SK-N-SH (cell line): ENCODE measurements around the gene BBLN. TPM values are rescaled to one million over a fixed set of nuclear protein-coding genes. Genes with fewer than 3 reads are reported as not detected.
A peak's percentile ranks its signal among the peaks of the same experiment; 100 is the strongest.

Experiments
- CTCF ChIA-PET: fragments of 300-600, 350-600 bp; formaldehyde crosslinking; extraction: SDS; loops from one replicate; lab custom pipeline; 2021; lab: Yijun Ruan, JAX
- POLR2A ChIA-PET: fragments of 350-600 bp; sonication (Branson Sonifier 250); formaldehyde crosslinking; extraction: SDS; loops from one replicate; lab custom pipeline; 2020; ENCODE audit warnings: antibody characterized with exemption, inconsistent platforms; lab: Yijun Ruan, JAX
- DNase-seq: peaks from one replicate; pipeline ENCODE4 v3.0.0; 2012
- H2AFZ ChIP-seq: fragments of 200-600 bp; sonication (generic); 2 replicates; pipeline ENCODE4 v1.8.1; 2016; ENCODE audit warnings: antibody characterized with exemption, mild to moderate bottlenecking, low read depth
- H3F3A ChIP-seq: fragments of 200-600 bp; sonication (generic); replicated peaks from 2 replicates; pipeline ENCODE3; 2016; ENCODE audit warnings: antibody characterized with exemption, mild to moderate bottlenecking; ENCODE audit not compliant: insufficient read depth
- H3K27ac ChIP-seq, 2 experiments: fragments of 200-500 bp in 1 of 2; fragments of 200-600 bp in 1 of 2; sonication (Bioruptor generic) in 1 of 2; sonication (generic), shearing (Covaris generic) in 1 of 2; 2 replicates each; pipeline versions ENCODE4 v1.5.1 to v1.6.1; 2014 to 2016; ENCODE audit warnings: low read depth in 2 of 2, inconsistent platforms in 1 of 2, low read length in 1 of 2, mild to moderate bottlenecking in 1 of 2, mixed read lengths in 1 of 2
- H3K27me3 ChIP-seq: fragments of 200-600 bp; sonication (generic), shearing (Covaris generic); 2 replicates; pipeline ENCODE4 v1.6.1; 2016; ENCODE audit warnings: mixed run types; ENCODE audit not compliant: insufficient read depth
- H3K36me3 ChIP-seq, 2 experiments: fragments of 200-500 bp in 1 of 2; fragments of 200-600 bp in 1 of 2; sonication (Bioruptor generic) in 1 of 2; sonication (generic) in 1 of 2; replicated peaks in 1 of 2; 2 replicates each; pipeline versions ENCODE3 to v1.5.1; 2014 to 2016; ENCODE audit warnings: low read length in 1 of 2, mild to moderate bottlenecking in 1 of 2; ENCODE audit not compliant: insufficient read depth in 2 of 2, control insufficient read depth in 1 of 2
- H3K4me1 ChIP-seq, 2 experiments: fragments of 200-500 bp in 1 of 2; fragments of 200-600 bp in 1 of 2; sonication (Bioruptor generic) in 1 of 2; sonication (generic), shearing (Covaris generic) in 1 of 2; 2 replicates each; pipeline versions ENCODE4 v1.5.1 to v1.6.1; 2014 to 2016; ENCODE audit warnings: low read depth in 1 of 2, low read length in 1 of 2, mixed run types in 1 of 2; ENCODE audit not compliant: insufficient read depth in 2 of 2, control insufficient read depth in 1 of 2
- H3K4me2 ChIP-seq: fragments of 200-600 bp; sonication (generic), shearing (Covaris generic); 2 replicates; pipeline ENCODE4 v1.6.1; 2017; ENCODE audit warnings: mixed run types
- H3K4me3 ChIP-seq, 2 experiments: fragments of 200-500 bp in 1 of 2; fragments of 200-600 bp in 1 of 2; sonication (Bioruptor generic) in 1 of 2; sonication (generic), shearing (Covaris generic) in 1 of 2; 2 replicates each; pipeline versions ENCODE4 v1.5.1 to v1.8.1; 2014 to 2016; ENCODE audit warnings: low read depth in 2 of 2, inconsistent platforms in 1 of 2, low read length in 1 of 2, mild to moderate bottlenecking in 1 of 2, mixed read lengths in 1 of 2, moderate library complexity in 1 of 2
- H3K79me2 ChIP-seq: fragments of 200-600 bp; sonication (generic); 2 replicates; pipeline ENCODE4 v1.8.1; 2017; ENCODE audit warnings: mild to moderate bottlenecking; ENCODE audit not compliant: insufficient read depth
- H3K9ac ChIP-seq: fragments of 200-600 bp; sonication (generic); 2 replicates; pipeline ENCODE4 v1.6.1; 2017; ENCODE audit warnings: mixed run types
- H3K9me2 ChIP-seq: fragments of 200-600 bp; sonication (generic); 2 replicates; pipeline ENCODE4 v1.6.1; 2017; ENCODE audit warnings: mixed run types
- H3K9me3 ChIP-seq: fragments of 200-600 bp; sonication (generic); 2 replicates; pipeline ENCODE4 v1.6.1; 2017; ENCODE audit warnings: mixed run types, mild to moderate bottlenecking, moderate library complexity
- H4K20me1 ChIP-seq: fragments of 200-600 bp; sonication (generic); 2 replicates; pipeline ENCODE4 v1.6.1; 2017; ENCODE audit warnings: mild to moderate bottlenecking, mixed run types; ENCODE audit not compliant: insufficient read depth
- CHD2 ChIP-seq: fragments of 150-350 bp; IDR thresholded peaks from 2 replicates; pipeline ENCODE4 v1.6.1; 2018; ENCODE audit warnings: low read length; ENCODE audit not compliant: partially characterized antibody
- EP300 ChIP-seq, 2 experiments: IDR thresholded peaks; 2 replicates each; pipeline versions ENCODE4 v1.4.0 to v1.6.1; 2012; ENCODE audit warnings: borderline replicate concordance in 1 of 2, low read depth in 1 of 2, low read length in 1 of 2
- FOSL2 ChIP-seq: IDR thresholded peaks from 2 replicates; pipeline ENCODE4 v1.4.0; 2012; ENCODE audit warnings: low read depth, mild to moderate bottlenecking, moderate library complexity, borderline replicate concordance
- GABPA ChIP-seq: IDR thresholded peaks from 2 replicates; pipeline ENCODE4 v1.4.0; 2012; ENCODE audit warnings: low read depth, mild to moderate bottlenecking
- JUND ChIP-seq: IDR thresholded peaks from 2 replicates; pipeline ENCODE4 v1.4.0; 2012
- MEF2A ChIP-seq: IDR thresholded peaks from 2 replicates; pipeline ENCODE4 v1.4.0; 2012; ENCODE audit warnings: low read depth, borderline replicate concordance
- NFIC ChIP-seq: IDR thresholded peaks from 2 replicates; pipeline ENCODE4 v1.4.0; 2012; ENCODE audit warnings: borderline replicate concordance
- NRF1 ChIP-seq: IDR thresholded peaks from 2 replicates; pipeline ENCODE4 v1.6.1; 2012; ENCODE audit warnings: low read depth, mild to moderate bottlenecking, low read length
- RCOR1 ChIP-seq: fragments of 150-350 bp; IDR thresholded peaks from 2 replicates; pipeline ENCODE4 v1.6.1; 2017; ENCODE audit warnings: antibody characterized with exemption, low read length
- SMC3 ChIP-seq: IDR thresholded peaks from 2 replicates; pipeline ENCODE4 v1.6.1; 2012; ENCODE audit warnings: low read depth, low read length, improper control_type of control experiment
- YY1 ChIP-seq: IDR thresholded peaks from 2 replicates; pipeline ENCODE4 v1.4.0; 2012; ENCODE audit warnings: low read depth, mild to moderate bottlenecking
- WGBS: methylation state at CpG from one replicate; pipeline ENCODE4 v1.1.6; 2017; ENCODE audit warnings: low lambda C conversion rate; 5-methylcytosine and 5-hydroxymethylcytosine counted together
- polyA plus RNA-seq, 3 experiments: library from polyadenylated mRNA; depleted of rRNA; stranded (reverse); fragments of >200 nt; gene quantifications; 2 replicates each; pipeline ENCODE4 v1.2.3, GENCODE V29; 2012
- TF ChIP-seq, protein P1 (sequence below): fragments of 150-350 bp; IDR thresholded peaks from 2 replicates; pipeline ENCODE4 v1.6.1; 2017; ENCODE audit warnings: antibody characterized with exemption, low read length, low read depth, borderline replicate concordance
- TF ChIP-seq, protein P2 (sequence below): IDR thresholded peaks from 2 replicates; pipeline ENCODE4 v1.4.0; 2012; ENCODE audit warnings: low read depth
- TF ChIP-seq, protein P3 (sequence below): IDR thresholded peaks from 2 replicates; pipeline ENCODE4 v1.4.0; 2012; ENCODE audit warnings: low read depth, borderline replicate concordance
- TF ChIP-seq, protein P4 (sequence below): IDR thresholded peaks from 2 replicates; pipeline ENCODE4 v1.6.1; 2012; ENCODE audit warnings: mild to moderate bottlenecking, low read depth, low read length, moderate library complexity
- TF ChIP-seq, protein P5 (sequence below): IDR thresholded peaks from 2 replicates; pipeline ENCODE4; 2012

Gene BBLN
- polyA plus RNA-seq, 1 of the 3 experiments (the other 2 are of a cell fraction): 109 TPM

DNA sequence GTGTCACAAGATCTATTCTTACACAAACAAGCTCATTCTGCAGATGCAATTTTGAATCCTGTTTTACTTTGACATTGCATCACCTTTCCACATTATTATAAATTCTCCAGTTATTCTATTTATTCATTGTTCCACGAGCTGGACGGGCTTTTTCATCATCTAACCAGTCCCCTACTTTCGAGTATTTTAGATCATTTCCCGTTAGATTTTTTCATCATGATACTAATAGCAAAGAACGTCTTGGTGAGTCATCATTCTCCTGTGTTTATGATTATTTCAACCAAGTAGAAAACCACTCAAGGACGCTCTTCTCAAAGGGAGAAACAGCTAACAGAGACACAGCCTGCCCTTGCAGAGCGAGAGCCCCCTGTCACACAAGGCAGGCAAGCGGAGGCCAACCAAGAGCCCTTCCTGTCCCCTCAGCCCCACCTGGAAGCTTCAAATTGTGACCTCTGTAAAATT lies 15.1 kb downstream of the BBLN start:
- Histone ChIP-seq H4K20me1 (no peaks in the 10 kb centered on the region), H3K79me2 (no peaks in the 10 kb centered on the region; the same call in 1 of the 2 replicates), H3K9me2 (no peaks in the 10 kb centered on the region), H3K27me3 (no peaks in the 10 kb centered on the region), H3K4me3 (no peak overlapping the region), H3K36me3 (peaks cover 35 to 44% of the 10 kb centered on the region in 2 experiments), H3K27ac (peak overlapping the region in 1 of 2 experiments; percentile 31; a peak in 2 of 4 replicates), H3F3A (peaks cover 18% of the 10 kb centered on the region), H3K9ac (no peak overlapping the region), H3K9me3 (no peaks in the 10 kb centered on the region), H3K4me1 (peaks cover 3 to 5% of the 10 kb centered on the region in 2 experiments; a peak in 2 of 4 replicates), H2AFZ (no peak overlapping the region), H3K4me2 (no peak overlapping the region)
- WGBS: 59% methylated on average over 8 of the region's 8 CpGs
- no peak for DNase-seq
- no peak for TF ChIP-seq MEF2A
- TF ChIP-seq GABPA: no peak
- TF ChIP-seq FOSL2: peak; percentile 44; the same call in 1 of the 2 replicates
- no peak for TF ChIP-seq YY1
- TF ChIP-seq, protein P1, sequence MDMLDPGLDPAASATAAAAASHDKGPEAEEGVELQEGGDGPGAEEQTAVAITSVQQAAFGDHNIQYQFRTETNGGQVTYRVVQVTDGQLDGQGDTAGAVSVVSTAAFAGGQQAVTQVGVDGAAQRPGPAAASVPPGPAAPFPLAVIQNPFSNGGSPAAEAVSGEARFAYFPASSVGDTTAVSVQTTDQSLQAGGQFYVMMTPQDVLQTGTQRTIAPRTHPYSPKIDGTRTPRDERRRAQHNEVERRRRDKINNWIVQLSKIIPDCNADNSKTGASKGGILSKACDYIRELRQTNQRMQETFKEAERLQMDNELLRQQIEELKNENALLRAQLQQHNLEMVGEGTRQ: no peak
- TF ChIP-seq, protein P2, sequence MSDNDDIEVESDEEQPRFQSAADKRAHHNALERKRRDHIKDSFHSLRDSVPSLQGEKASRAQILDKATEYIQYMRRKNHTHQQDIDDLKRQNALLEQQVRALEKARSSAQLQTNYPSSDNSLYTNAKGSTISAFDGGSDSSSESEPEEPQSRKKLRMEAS: no peak
- TF ChIP-seq CHD2: no peak
- TF ChIP-seq EP300 (IDR thresholded peaks at IDR 0.05; ENCODE audit: borderline replicate concordance in 1 of 2, low read depth in 1 of 2, low read length in 1 of 2): no peak
- TF ChIP-seq, protein P3, sequence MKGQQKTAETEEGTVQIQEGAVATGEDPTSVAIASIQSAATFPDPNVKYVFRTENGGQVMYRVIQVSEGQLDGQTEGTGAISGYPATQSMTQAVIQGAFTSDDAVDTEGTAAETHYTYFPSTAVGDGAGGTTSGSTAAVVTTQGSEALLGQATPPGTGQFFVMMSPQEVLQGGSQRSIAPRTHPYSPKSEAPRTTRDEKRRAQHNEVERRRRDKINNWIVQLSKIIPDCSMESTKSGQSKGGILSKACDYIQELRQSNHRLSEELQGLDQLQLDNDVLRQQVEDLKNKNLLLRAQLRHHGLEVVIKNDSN: no peak
- TF ChIP-seq NFIC: no peak
- no peak for TF ChIP-seq SMC3
- no peak for TF ChIP-seq RCOR1
- no peak for TF ChIP-seq NRF1
- 0 out of 2 replicates have a peak, but pooled peaks have one; percentile 47 for TF ChIP-seq JUND
- TF ChIP-seq, protein P4, sequence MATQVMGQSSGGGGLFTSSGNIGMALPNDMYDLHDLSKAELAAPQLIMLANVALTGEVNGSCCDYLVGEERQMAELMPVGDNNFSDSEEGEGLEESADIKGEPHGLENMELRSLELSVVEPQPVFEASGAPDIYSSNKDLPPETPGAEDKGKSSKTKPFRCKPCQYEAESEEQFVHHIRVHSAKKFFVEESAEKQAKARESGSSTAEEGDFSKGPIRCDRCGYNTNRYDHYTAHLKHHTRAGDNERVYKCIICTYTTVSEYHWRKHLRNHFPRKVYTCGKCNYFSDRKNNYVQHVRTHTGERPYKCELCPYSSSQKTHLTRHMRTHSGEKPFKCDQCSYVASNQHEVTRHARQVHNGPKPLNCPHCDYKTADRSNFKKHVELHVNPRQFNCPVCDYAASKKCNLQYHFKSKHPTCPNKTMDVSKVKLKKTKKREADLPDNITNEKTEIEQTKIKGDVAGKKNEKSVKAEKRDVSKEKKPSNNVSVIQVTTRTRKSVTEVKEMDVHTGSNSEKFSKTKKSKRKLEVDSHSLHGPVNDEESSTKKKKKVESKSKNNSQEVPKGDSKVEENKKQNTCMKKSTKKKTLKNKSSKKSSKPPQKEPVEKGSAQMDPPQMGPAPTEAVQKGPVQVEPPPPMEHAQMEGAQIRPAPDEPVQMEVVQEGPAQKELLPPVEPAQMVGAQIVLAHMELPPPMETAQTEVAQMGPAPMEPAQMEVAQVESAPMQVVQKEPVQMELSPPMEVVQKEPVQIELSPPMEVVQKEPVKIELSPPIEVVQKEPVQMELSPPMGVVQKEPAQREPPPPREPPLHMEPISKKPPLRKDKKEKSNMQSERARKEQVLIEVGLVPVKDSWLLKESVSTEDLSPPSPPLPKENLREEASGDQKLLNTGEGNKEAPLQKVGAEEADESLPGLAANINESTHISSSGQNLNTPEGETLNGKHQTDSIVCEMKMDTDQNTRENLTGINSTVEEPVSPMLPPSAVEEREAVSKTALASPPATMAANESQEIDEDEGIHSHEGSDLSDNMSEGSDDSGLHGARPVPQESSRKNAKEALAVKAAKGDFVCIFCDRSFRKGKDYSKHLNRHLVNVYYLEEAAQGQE: no peak
- TF ChIP-seq, protein P5, sequence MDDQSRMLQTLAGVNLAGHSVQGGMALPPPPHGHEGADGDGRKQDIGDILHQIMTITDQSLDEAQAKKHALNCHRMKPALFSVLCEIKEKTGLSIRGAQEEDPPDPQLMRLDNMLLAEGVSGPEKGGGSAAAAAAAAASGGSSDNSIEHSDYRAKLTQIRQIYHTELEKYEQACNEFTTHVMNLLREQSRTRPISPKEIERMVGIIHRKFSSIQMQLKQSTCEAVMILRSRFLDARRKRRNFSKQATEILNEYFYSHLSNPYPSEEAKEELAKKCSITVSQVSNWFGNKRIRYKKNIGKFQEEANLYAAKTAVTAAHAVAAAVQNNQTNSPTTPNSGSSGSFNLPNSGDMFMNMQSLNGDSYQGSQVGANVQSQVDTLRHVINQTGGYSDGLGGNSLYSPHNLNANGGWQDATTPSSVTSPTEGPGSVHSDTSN: 0 out of 2 replicates have a peak, but pooled peaks have one; percentile 13
- ChIA-PET CTCF (interaction anchor here (1.2 to 3.7 kb wide), 2 partner anchors 15 to 57 kb away, joined by 3 to 18 read pairs; partner anchors contain the start of gene CIZ1), POLR2A (no interaction called here)
